ENCODE measurements around the gene PRKX.

GRCh38 chrX:3763111-3763510 lies 49.7 kb upstream of the PRKX start:
- TF ChIP-seq ELF4 (IDR thresholded peaks at IDR 0.05) (no peak), BHLHE40 (IDR thresholded peaks at IDR 0.05; ENCODE audit: borderline replicate concordance) (no peak), ARNT (IDR thresholded peaks at IDR 0.05) (no peak), PKNOX1 (IDR thresholded peaks at IDR 0.05) (no peak), TARDBP (IDR thresholded peaks at IDR 0.05) (no peak), FOXA1 (IDR thresholded peaks at IDR 0.05) (no peak), HDGF (IDR thresholded peaks at IDR 0.05; ENCODE audit: borderline replicate concordance) (no peak), SP1 (IDR thresholded peaks at IDR 0.05) (no peak), SUZ12 (IDR thresholded peaks at IDR 0.05) (no peak), LEF1 (IDR thresholded peaks at IDR 0.05; ENCODE audit: borderline replicate concordance) (no peak), NFRKB (IDR thresholded peaks at IDR 0.05) (no peak), FOXK2 (IDR thresholded peaks at IDR 0.05) (no peak), FOXM1 (IDR thresholded peaks at IDR 0.05; ENCODE audit: borderline replicate concordance) (no peak)

All from HEK293T (cell line).